ENCODE data around the gene RANBP17.

RANBP17 gene

DNA sequence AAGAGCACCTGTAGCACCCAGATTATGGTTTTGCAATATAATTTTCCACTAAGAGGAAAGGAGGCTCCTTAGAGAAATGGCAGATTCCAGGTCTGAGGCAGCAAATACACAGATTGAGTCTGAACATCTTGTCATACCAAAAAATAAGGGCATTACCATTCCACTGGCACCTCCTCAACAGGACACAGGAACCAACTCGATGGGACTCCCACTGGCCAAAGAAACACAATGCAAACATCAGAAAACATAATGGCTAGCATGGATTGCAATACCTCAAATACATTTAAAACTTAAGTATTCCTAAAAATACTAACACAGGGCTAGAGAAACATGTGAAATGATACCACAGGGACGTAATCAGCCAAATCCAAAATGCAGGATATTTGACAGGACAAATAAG is 12.4 kb upstream of the RANBP17 start:
- Histone ChIP-seq H3K4me3 (ENCODE audit: low read depth, low read length) (no peak overlapping the region), H3K9ac (no peak overlapping the region), H3K79me2 (no peaks in the 10 kb centered on the region), H3K4me2 (ENCODE audit: low read length) (no peak overlapping the region), H3K27ac (no peak overlapping the region), H3K27me3 (ENCODE audit: control insufficient read depth, insufficient read depth, low read length) (no peaks in the 10 kb centered on the region), H3K4me1 (no peaks in the 10 kb centered on the region), H3K9me3 (ENCODE audit: control insufficient read depth, low read length) (no peaks in the 10 kb centered on the region), H2AFZ (no peak overlapping the region), H3K36me3 (ENCODE audit: control insufficient read depth, insufficient read depth, low read length) (no peaks in the 10 kb centered on the region)
- TF ChIP-seq, protein P1, sequence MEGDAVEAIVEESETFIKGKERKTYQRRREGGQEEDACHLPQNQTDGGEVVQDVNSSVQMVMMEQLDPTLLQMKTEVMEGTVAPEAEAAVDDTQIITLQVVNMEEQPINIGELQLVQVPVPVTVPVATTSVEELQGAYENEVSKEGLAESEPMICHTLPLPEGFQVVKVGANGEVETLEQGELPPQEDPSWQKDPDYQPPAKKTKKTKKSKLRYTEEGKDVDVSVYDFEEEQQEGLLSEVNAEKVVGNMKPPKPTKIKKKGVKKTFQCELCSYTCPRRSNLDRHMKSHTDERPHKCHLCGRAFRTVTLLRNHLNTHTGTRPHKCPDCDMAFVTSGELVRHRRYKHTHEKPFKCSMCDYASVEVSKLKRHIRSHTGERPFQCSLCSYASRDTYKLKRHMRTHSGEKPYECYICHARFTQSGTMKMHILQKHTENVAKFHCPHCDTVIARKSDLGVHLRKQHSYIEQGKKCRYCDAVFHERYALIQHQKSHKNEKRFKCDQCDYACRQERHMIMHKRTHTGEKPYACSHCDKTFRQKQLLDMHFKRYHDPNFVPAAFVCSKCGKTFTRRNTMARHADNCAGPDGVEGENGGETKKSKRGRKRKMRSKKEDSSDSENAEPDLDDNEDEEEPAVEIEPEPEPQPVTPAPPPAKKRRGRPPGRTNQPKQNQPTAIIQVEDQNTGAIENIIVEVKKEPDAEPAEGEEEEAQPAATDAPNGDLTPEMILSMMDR (IDR thresholded peaks at IDR 0.05), result no peak

DNA sequence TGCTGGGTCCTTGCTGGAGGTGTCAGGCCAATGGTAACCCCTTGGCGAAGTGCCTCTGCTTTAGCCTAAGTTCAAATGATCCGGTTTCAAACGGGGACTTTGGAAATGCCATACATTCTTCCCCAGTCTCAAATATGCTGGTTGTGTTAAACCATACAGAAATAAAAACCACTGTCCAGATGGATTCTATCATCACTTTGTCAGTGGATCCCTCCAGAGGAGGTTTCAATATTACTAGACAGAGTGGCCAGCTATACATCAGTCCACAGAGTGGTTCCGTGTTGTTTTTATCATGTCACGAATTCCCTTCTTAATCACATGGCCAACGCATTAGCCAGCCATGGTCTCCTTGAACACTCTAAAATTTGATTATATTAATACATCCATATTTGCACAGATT is 7.3 kb upstream of the RANBP17 start:
- Histone ChIP-seq H3K27ac (no peak overlapping the region), H3K27me3 (ENCODE audit: control insufficient read depth, insufficient read depth, low read length) (no peaks in the 10 kb centered on the region), H3K9ac (no peak overlapping the region), H2AFZ (no peak overlapping the region), H3K4me3 (ENCODE audit: low read depth, low read length) (no peak overlapping the region), H3K4me1 (no peaks in the 10 kb centered on the region), H3K36me3 (ENCODE audit: control insufficient read depth, insufficient read depth, low read length) (no peaks in the 10 kb centered on the region), H3K79me2 (no peaks in the 10 kb centered on the region), H3K9me3 (ENCODE audit: control insufficient read depth, low read length) (no peaks in the 10 kb centered on the region), H3K4me2 (ENCODE audit: low read length) (no peak overlapping the region)
- TF ChIP-seq, protein P1 (IDR thresholded peaks at IDR 0.05), result no peak

DNA sequence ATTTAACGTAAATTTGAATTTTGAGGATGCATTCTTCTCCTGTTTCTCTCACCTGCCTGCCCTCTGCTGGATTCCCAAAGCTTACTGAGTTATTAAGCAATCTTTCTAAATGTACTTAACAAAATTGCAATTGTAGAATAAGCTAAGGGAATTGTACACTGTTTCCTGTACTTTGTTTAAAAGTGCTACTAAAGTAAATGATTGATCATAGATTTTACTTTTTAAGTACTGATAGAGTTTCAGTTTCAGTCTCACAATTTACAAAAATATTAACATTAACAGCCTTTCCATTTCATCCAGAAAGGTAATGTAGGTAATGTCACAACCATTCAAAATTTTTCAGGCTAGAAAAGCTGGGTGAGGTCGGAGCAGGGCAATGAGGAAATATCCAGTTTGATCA is 4.8 kb upstream of the RANBP17 start:
- Histone ChIP-seq H3K79me2 (no peaks in the 10 kb centered on the region), H3K9me3 (ENCODE audit: control insufficient read depth, low read length) (no peaks in the 10 kb centered on the region), H3K4me1 (no peaks in the 10 kb centered on the region), H2AFZ (no peak overlapping the region), H3K27ac (no peak overlapping the region), H3K9ac (no peak overlapping the region), H3K4me2 (ENCODE audit: low read length) (no peak overlapping the region), H3K4me3 (ENCODE audit: low read depth, low read length) (no peak overlapping the region), H3K36me3 (ENCODE audit: control insufficient read depth, insufficient read depth, low read length) (no peaks in the 10 kb centered on the region), H3K27me3 (ENCODE audit: control insufficient read depth, insufficient read depth, low read length) (no peaks in the 10 kb centered on the region)
- TF ChIP-seq, protein P1 (IDR thresholded peaks at IDR 0.05), result no peak

DNA sequence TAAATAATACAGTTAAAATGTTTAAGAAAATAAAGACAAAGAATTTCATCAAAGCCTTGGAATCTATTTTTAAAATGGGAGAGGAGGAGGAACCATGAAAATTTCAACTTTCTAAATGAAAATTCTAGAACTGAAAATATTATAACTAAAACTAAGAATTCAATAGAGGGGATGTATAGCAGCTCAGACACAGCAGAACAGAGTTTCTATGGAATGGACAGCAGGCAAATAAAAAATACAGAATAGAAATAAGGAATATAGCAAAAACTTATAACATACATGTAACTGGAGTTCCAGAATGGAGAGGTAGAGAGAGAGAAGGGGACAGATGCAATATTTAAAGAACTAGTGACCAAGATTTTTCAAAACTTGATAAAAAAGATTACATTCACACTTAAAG is 1.4 kb upstream of the RANBP17 start:
- H3K36me3 ChIP-seq (ENCODE audit: control insufficient read depth, insufficient read depth, low read length), result no peaks in the 10 kb centered on the region
- H3K4me1 ChIP-seq, result no peaks in the 10 kb centered on the region
- H3K9me3 ChIP-seq (ENCODE audit: control insufficient read depth, low read length), result no peaks in the 10 kb centered on the region
- TF ChIP-seq, protein P1 (IDR thresholded peaks at IDR 0.05), result no peak
- no peak overlapping the region for H3K4me2 ChIP-seq (ENCODE audit: low read length)
- H2AFZ ChIP-seq, result no peak overlapping the region
- no peak overlapping the region for H3K4me3 ChIP-seq (ENCODE audit: low read depth, low read length)
- H3K27me3 ChIP-seq (ENCODE audit: control insufficient read depth, insufficient read depth, low read length), result no peaks in the 10 kb centered on the region
- no peak overlapping the region for H3K9ac ChIP-seq
- H3K79me2 ChIP-seq, result peaks cover 7% of the 10 kb centered on the region
- no peak overlapping the region for H3K27ac ChIP-seq

DNA sequence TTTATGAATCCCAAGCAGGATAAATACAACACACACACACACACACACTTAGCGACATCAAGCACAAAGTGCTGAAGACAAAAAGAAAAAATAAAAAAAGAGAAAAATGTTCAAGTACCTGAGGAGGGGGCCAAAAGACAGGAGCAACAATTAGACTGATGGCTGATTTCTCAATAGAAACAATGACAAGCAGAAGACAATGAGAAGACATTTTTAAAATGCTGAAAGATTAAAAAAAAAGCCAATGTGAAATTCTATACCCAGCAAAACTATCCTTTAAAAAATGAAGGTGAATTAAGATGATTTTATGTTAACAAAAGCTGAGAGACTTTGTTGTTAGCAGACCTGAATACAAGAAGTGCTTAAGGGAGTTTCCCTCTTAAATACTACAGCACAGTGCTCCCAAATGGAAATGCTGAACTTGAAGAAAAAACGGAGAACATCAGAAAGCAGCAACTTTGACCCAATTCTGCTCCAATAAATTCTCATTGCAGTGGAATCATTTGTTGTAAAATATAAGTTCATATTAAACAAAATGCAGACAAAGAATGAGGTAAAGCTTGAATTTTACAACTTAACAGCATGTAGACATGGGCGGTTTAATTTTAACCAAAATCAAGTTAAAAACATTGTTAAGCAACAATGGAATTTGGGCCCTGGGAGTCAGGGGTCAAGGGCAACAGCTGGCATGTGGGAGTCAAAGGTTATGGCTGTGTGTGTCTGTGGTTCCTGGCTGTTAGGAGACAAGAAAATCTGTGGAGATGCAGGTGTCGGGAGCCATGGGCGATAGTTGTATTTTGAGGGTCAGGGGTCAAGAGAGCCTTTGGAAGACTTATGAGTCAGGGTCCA is 776 bp upstream of the RANBP17 start:
- no peak overlapping the region for H3K9ac ChIP-seq
- no peaks in the 10 kb centered on the region for H3K4me1 ChIP-seq
- no peaks in the 10 kb centered on the region for H3K27me3 ChIP-seq (ENCODE audit: control insufficient read depth, insufficient read depth, low read length)
- H3K4me3 ChIP-seq (ENCODE audit: low read depth, low read length), result no peak overlapping the region
- H3K9me3 ChIP-seq (ENCODE audit: control insufficient read depth, low read length), result no peaks in the 10 kb centered on the region
- peaks cover 7% of the 10 kb centered on the region for H3K79me2 ChIP-seq
- no peak overlapping the region for H2AFZ ChIP-seq
- TF ChIP-seq, protein P1 (IDR thresholded peaks at IDR 0.05), result no peak
- H3K27ac ChIP-seq, result no peak overlapping the region
- no peak overlapping the region for H3K4me2 ChIP-seq (ENCODE audit: low read length)
- no peaks in the 10 kb centered on the region for H3K36me3 ChIP-seq (ENCODE audit: control insufficient read depth, insufficient read depth, low read length)
